ENCODE data around the gene SLX4IP. TPM values are rescaled to one million over a fixed set of nuclear protein-coding genes. Genes with fewer than 3 reads are reported as not detected.

Gene SLX4IP
- polyA plus RNA-seq, 1 experiment: 2.8 TPM

GRCh38 chr20:10510216-10510615, 75.1 kb downstream of the SLX4IP start:
- POLR2A ChIA-PET: no interaction called here
- no peaks in the 10 kb centered on the region for H3K9me3 ChIP-seq (ENCODE audit: control insufficient read depth, insufficient read depth, low read length)
- CTCF ChIA-PET: interaction anchor here (0.6 kb wide), 1 partner anchor 25 kb away, joined by 4 read pairs; no protein-coding TSS in a partner anchor

GRCh38 chr20:10511170-10511508, 76.0 kb downstream of the SLX4IP start:
- Histone ChIP-seq H3K9me3 (ENCODE audit: control insufficient read depth, insufficient read depth, low read length) (no peaks in the 10 kb centered on the region), H3K4me3 (ENCODE audit: low read depth, low read length) (no peak overlapping the region), H3K27ac (ENCODE audit: low read depth, low read length) (peak overlapping the region; percentile 92), H3K27me3 (ENCODE audit: control insufficient read depth, insufficient read depth, low read length) (no peaks in the 10 kb centered on the region)
- TF ChIP-seq CTCF (IDR thresholded peaks at IDR 0.05; ENCODE audit: low read depth, low read length): no peak; the same call in 1 of the 2 replicates
- CTCF ChIA-PET: interaction anchor here (1.1 kb wide), 1 partner anchor 42 kb away, joined by 3 read pairs; no protein-coding TSS in a partner anchor
- POLR2A ChIA-PET: interaction anchor here (0.6 to 0.7 kb wide), 5 partner anchors 11 to 160 kb away, joined by 3 to 7 read pairs (median 3); no protein-coding TSS in a partner anchor
- no peak for DNase-seq (ENCODE audit: low read depth, low spot score)

More at GRCh38 chr20:10510216-10510615, 75.1 kb downstream of the SLX4IP start:
- TF ChIP-seq CTCF (IDR thresholded peaks at IDR 0.05; ENCODE audit: low read depth, low read length): no peak
- DNase-seq (ENCODE audit: low read depth, low spot score): no peak
- no peak overlapping the region for H3K27ac ChIP-seq (ENCODE audit: low read depth, low read length)
- no peaks in the 10 kb centered on the region for H3K27me3 ChIP-seq (ENCODE audit: control insufficient read depth, insufficient read depth, low read length)
- H3K4me3 ChIP-seq (ENCODE audit: low read depth, low read length): no peak overlapping the region

DNA sequence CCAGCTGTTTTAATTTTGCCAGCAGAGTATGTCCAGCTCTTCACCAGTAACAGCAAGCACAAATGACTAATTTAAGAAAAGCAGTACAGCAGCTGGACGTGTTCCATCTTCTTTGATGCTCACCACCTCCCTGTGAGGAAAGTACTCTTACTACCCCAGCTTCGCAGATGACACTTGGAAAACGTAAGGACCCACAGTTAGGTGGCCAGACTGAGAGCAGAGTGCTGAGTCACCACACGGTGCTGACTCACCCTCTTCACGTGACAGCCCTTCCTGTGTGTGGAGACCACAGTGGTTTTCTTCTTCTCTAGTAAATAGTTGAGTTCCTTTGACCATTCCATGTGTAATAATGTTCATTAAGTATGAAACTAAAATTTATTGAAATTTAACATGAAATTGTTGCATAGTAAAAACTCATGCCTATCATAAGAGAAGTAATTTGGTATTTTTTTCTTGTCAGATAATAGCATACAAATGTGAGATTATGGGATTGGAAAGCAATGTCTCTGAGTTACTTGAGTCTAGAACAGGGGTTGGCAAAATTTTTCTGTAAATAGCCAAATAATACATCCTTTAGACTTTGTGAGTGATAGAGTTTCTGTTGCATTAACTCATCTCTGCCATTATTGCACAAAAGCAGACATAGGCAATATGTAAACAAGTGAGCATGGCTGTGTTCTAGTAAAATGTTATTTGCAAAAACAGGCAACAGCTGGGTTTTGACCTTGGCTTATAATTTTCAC, 76.6 kb downstream of the SLX4IP start:
- Histone ChIP-seq H3K4me3 (ENCODE audit: low read depth, low read length) (no peak overlapping the region; the same call in 1 of the 2 replicates), H3K27me3 (ENCODE audit: control insufficient read depth, insufficient read depth, low read length) (no peaks in the 10 kb centered on the region), H3K27ac (ENCODE audit: low read depth, low read length) (peak overlapping the region; percentile 92), H3K9me3 (ENCODE audit: control insufficient read depth, insufficient read depth, low read length) (no peaks in the 10 kb centered on the region)
- CTCF ChIA-PET: interaction anchor here (1.1 kb wide), 1 partner anchor 41 kb away, joined by 3 read pairs; no protein-coding TSS in a partner anchor
- POLR2A ChIA-PET: interaction anchor here (0.6 to 1.1 kb wide), 5 partner anchors 12 to 160 kb away, joined by 3 to 7 read pairs (median 3); no protein-coding TSS in a partner anchor
- peak; percentile 87 for DNase-seq (ENCODE audit: low read depth, low spot score)
- TF ChIP-seq CTCF (IDR thresholded peaks at IDR 0.05; ENCODE audit: low read depth, low read length): no peak

GRCh38 chr20:10513061-10513460, 78.0 kb downstream of the SLX4IP start:
- no peaks in the 10 kb centered on the region for H3K27me3 ChIP-seq (ENCODE audit: control insufficient read depth, insufficient read depth, low read length)
- no peak for TF ChIP-seq CTCF (IDR thresholded peaks at IDR 0.05; ENCODE audit: low read depth, low read length)
- no peaks in the 10 kb centered on the region for H3K9me3 ChIP-seq (ENCODE audit: control insufficient read depth, insufficient read depth, low read length)
- H3K4me3 ChIP-seq (ENCODE audit: low read depth, low read length): no peak overlapping the region
- CTCF ChIA-PET: interaction anchor here (0.6 kb wide), 1 partner anchor 12 kb away, joined by 3 read pairs; no protein-coding TSS in a partner anchor
- H3K27ac ChIP-seq (ENCODE audit: low read depth, low read length): no peak overlapping the region
- POLR2A ChIA-PET: no interaction called here
- DNase-seq (ENCODE audit: low read depth, low spot score): no peak

- Histone ChIP-seq H3K27me3 (ENCODE audit: control insufficient read depth, insufficient read depth, low read length) (no peaks in the 10 kb centered on the region), H3K27ac (ENCODE audit: low read depth, low read length) (no peak overlapping the region), H3K9me3 (ENCODE audit: control insufficient read depth, insufficient read depth, low read length) (no peaks in the 10 kb centered on the region), H3K4me3 (ENCODE audit: low read depth, low read length) (no peak overlapping the region)
- POLR2A ChIA-PET: no interaction called here
- no peak for DNase-seq (ENCODE audit: low read depth, low spot score)
- CTCF ChIA-PET: interaction anchor here (1.0 kb wide), 1 partner anchor 1661 kb away, joined by 3 read pairs; no protein-coding TSS in a partner anchor
- TF ChIP-seq CTCF (IDR thresholded peaks at IDR 0.05; ENCODE audit: low read depth, low read length): no peak
These were observed 78.9 kb downstream of the SLX4IP start for GRCh38 chr20:10513931-10514575.
